PFSK-1 (cell line): ENCODE results near the gene SLC25A41.

Experiments used
- POLR2AphosphoS5 ChIP-seq: IDR thresholded peaks from 2 replicates; pipeline ENCODE4 v1.6.1; 2012; ENCODE audit warnings: low read depth, mild to moderate bottlenecking, control low read depth, low read length, moderate library complexity
- SIN3A ChIP-seq: IDR thresholded peaks from 2 replicates; pipeline ENCODE4 v1.6.1; 2012; ENCODE audit warnings: mild to moderate bottlenecking, low read length, moderate library complexity, borderline replicate concordance; ENCODE audit not compliant: insufficient read depth
- TF ChIP-seq, protein P1 (sequence below), 2 experiments: IDR thresholded peaks; 2 replicates each; pipeline versions ENCODE4 v1.6.1 to v1.8.0; 2011 to 2012; ENCODE audit warnings: low read depth in 2 of 2, low read length in 2 of 2, control low read depth in 1 of 2, inconsistent platforms in 1 of 2, mild to moderate bottlenecking in 1 of 2, moderate library complexity in 1 of 2; ENCODE audit not compliant: insufficient read depth in 1 of 2

GRCh38 chr19:6376512-6377190, 56.9 kb downstream of the SLC25A41 start:
- no peak; the same call in 1 of the 2 replicates for TF ChIP-seq POLR2AphosphoS5
- TF ChIP-seq SIN3A = no peak
- TF ChIP-seq, protein P1, sequence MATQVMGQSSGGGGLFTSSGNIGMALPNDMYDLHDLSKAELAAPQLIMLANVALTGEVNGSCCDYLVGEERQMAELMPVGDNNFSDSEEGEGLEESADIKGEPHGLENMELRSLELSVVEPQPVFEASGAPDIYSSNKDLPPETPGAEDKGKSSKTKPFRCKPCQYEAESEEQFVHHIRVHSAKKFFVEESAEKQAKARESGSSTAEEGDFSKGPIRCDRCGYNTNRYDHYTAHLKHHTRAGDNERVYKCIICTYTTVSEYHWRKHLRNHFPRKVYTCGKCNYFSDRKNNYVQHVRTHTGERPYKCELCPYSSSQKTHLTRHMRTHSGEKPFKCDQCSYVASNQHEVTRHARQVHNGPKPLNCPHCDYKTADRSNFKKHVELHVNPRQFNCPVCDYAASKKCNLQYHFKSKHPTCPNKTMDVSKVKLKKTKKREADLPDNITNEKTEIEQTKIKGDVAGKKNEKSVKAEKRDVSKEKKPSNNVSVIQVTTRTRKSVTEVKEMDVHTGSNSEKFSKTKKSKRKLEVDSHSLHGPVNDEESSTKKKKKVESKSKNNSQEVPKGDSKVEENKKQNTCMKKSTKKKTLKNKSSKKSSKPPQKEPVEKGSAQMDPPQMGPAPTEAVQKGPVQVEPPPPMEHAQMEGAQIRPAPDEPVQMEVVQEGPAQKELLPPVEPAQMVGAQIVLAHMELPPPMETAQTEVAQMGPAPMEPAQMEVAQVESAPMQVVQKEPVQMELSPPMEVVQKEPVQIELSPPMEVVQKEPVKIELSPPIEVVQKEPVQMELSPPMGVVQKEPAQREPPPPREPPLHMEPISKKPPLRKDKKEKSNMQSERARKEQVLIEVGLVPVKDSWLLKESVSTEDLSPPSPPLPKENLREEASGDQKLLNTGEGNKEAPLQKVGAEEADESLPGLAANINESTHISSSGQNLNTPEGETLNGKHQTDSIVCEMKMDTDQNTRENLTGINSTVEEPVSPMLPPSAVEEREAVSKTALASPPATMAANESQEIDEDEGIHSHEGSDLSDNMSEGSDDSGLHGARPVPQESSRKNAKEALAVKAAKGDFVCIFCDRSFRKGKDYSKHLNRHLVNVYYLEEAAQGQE (IDR thresholded peaks at IDR 0.05; ENCODE audit: insufficient read depth in 1 of 2, low read depth in 2 of 2, low read length in 2 of 2) = no peak
